Keratinocyte (primary cell): ENCODE data around the gene TK2. TPM values are rescaled to one million over a fixed set of nuclear protein-coding genes. Genes with fewer than 3 reads are reported as not detected.
A peak's percentile ranks its signal among the peaks of the same experiment; 100 is the strongest.

Experiments
- DNase-seq: peaks from one replicate; pipeline ENCODE4 v3.0.0-alpha.2; 2011; ENCODE audit warnings: low read depth, missing footprints, low spot score
- FAIRE-seq: peaks from 2 replicates; lab custom pipeline; 2011; peaks lifted over from hg19 to GRCh38; lab: Jason Lieb, UNC
- H2AFZ ChIP-seq: 2 replicates; pipeline ENCODE4 v1.6.0; 2012; ENCODE audit warnings: low read length, control low read depth, inconsistent platforms; ENCODE audit not compliant: control insufficient read depth
- H3K27ac ChIP-seq: 2 replicates; pipeline ENCODE4 v1.5.1; 2011; ENCODE audit warnings: low read length; ENCODE audit not compliant: control insufficient read depth, insufficient read depth
- H3K27me3 ChIP-seq: 3 replicates; pipeline ENCODE4 v1.6.0; 2011; ENCODE audit warnings: low read length; ENCODE audit not compliant: control insufficient read depth, insufficient read depth; ENCODE audit errors: extremely low read depth
- H3K36me3 ChIP-seq, 2 experiments: 2 replicates in 1 of 2; 3 replicates in 1 of 2; pipeline ENCODE4 v1.5.1; 2011; ENCODE audit warnings: low read length in 2 of 2, mild to moderate bottlenecking in 1 of 2; ENCODE audit not compliant: control insufficient read depth in 2 of 2, insufficient read depth in 2 of 2; ENCODE audit errors: extremely low read depth in 1 of 2
- H3K4me1 ChIP-seq: 3 replicates; pipeline ENCODE4 v1.5.1; 2011; ENCODE audit warnings: low read length; ENCODE audit not compliant: control insufficient read depth, insufficient read depth; ENCODE audit errors: extremely low read depth
- H3K4me2 ChIP-seq: 3 replicates; pipeline ENCODE4 v1.6.0; 2011; ENCODE audit warnings: low read depth, low read length; ENCODE audit not compliant: control insufficient read depth, insufficient read depth; ENCODE audit errors: extremely low read depth
- H3K4me3 ChIP-seq, 3 experiments: fragments of 200-600 bp in 1 of 3; sonication (generic) in 1 of 3; 2 replicates in 2 of 3; 3 replicates in 1 of 3; pipeline ENCODE4 v1.5.1; 2011 to 2016; ENCODE audit warnings: low read length in 3 of 3, mild to moderate bottlenecking in 3 of 3, control low read depth in 2 of 3, inconsistent platforms in 1 of 3, low read depth in 1 of 3, mixed read lengths in 1 of 3, mixed run types in 1 of 3, moderate library complexity in 1 of 3; ENCODE audit not compliant: control insufficient read depth in 2 of 3, insufficient read depth in 2 of 3; ENCODE audit errors: extremely low read depth in 1 of 3
- H3K79me2 ChIP-seq: 2 replicates; pipeline ENCODE4 v1.6.0; 2012; ENCODE audit warnings: low read length; ENCODE audit not compliant: control insufficient read depth, insufficient read depth
- H3K9ac ChIP-seq: 3 replicates; pipeline ENCODE4 v1.6.0; 2011; ENCODE audit warnings: low read length; ENCODE audit not compliant: control insufficient read depth, insufficient read depth; ENCODE audit errors: extremely low read depth
- H3K9me1 ChIP-seq: 3 replicates; pipeline ENCODE4 v1.6.0; 2011; ENCODE audit warnings: low read length; ENCODE audit not compliant: control insufficient read depth, insufficient read depth; ENCODE audit errors: extremely low read depth
- H3K9me3 ChIP-seq: 2 replicates; pipeline ENCODE4 v1.5.1; 2012; ENCODE audit warnings: low read depth, low read length; ENCODE audit not compliant: control insufficient read depth
- H4K20me1 ChIP-seq: 3 replicates; pipeline ENCODE4 v1.6.0; 2011; ENCODE audit warnings: low read length; ENCODE audit not compliant: control insufficient read depth, insufficient read depth; ENCODE audit errors: extremely low read depth
- CTCF ChIP-seq, 3 experiments: IDR thresholded peaks in 1 of 3; conservative IDR thresholded peaks in 1 of 3; optimal IDR thresholded peaks in 1 of 3; 2 replicates in 2 of 3; 3 replicates in 1 of 3; pipeline versions ENCODE3 to v1.5.1; 2011; ENCODE audit warnings: low read length in 3 of 3, mild to moderate bottlenecking in 3 of 3, moderate library complexity in 2 of 3, control low read depth in 1 of 3, inconsistent platforms in 1 of 3; ENCODE audit not compliant: insufficient read depth in 2 of 3; ENCODE audit errors: extremely low read depth in 1 of 3
- EZH2 ChIP-seq: IDR thresholded peaks from one replicate; pipeline ENCODE4 v1.6.1; 2012; ENCODE audit warnings: inconsistent platforms, mild to moderate bottlenecking, low read length, moderate library complexity
- dilution Hi-C: fragments of 300-500 bp; cut with MboI; formaldehyde crosslinking; loops from one replicate; pipeline ENCODE4 v1.7.0; 2020; ENCODE audit warnings: low sequenced_read_pairs; ENCODE audit not compliant: extremely low pct_ligation_motif_present
- polyA plus RNA-seq, 5 experiments: library from polyadenylated mRNA; depleted of rRNA in 3 of 5; stranded (reverse) in 3 of 5; stranded (forward) in 1 of 5; unstranded in 1 of 5; fragments of >200 nt; gene quantifications; 1 replicate in 1 of 5; 2 replicates in 3 of 5; 3 replicates in 1 of 5; pipeline versions ENCODE4 v1.2.1 to v1.2.3, GENCODE V29; 2011 to 2012; ENCODE audit warnings: missing spikeins in 2 of 5, low read depth in 1 of 5, low replicate concordance in 1 of 5

Gene TK2
- polyA plus RNA-seq, 1 donor (not counting 4 experiments of a cell fraction or from before 2014, with no cell fraction given) = 19.7 TPM

- H3K9ac ChIP-seq = peak overlapping the region; percentile 66
- TF ChIP-seq EZH2 (no peak), CTCF (optimal IDR thresholded peaks at IDR 0.05 in 1 of 3, IDR thresholded peaks at IDR 0.05 in 1 of 3, conservative IDR thresholded peaks at IDR 0.05 in 1 of 3; ENCODE audit: extremely low read depth in 1 of 3, insufficient read depth in 2 of 3, low read length in 3 of 3) (no peak)
- DNase-seq (no peak), FAIRE-seq (no peak)
- no peaks in the 10 kb centered on the region for H3K9me1 ChIP-seq
- H3K9me3 ChIP-seq = no peaks in the 10 kb centered on the region
- no peaks in the 10 kb centered on the region for H3K27me3 ChIP-seq
- peak overlapping the region; percentile 52 to 75 (median 61) for H3K4me3 ChIP-seq
- H3K27ac ChIP-seq = peak overlapping the region; percentile 36
- H2AFZ ChIP-seq = peak overlapping the region; percentile 91
- H3K79me2 ChIP-seq = no peaks in the 10 kb centered on the region
- peak overlapping the region; percentile 90 for H3K4me2 ChIP-seq
- no peaks in the 10 kb centered on the region for H3K36me3 ChIP-seq
- H4K20me1 ChIP-seq = no peaks in the 10 kb centered on the region
- peaks cover 28% of the 10 kb centered on the region for H3K4me1 ChIP-seq
- dilution Hi-C loops = no loop called here
Observed at GRCh38 chr16:66551788-66552285, 1.9 kb upstream of the TK2 start.

- dilution Hi-C loops = no loop called here
Observed at GRCh38 chr16:66551348-66551759, 1.4 kb upstream of the TK2 start.

More at GRCh38 chr16:66551348-66551759, 1.4 kb upstream of the TK2 start:
- Histone ChIP-seq H3K4me1 (peaks cover 28% of the 10 kb centered on the region), H4K20me1 (no peaks in the 10 kb centered on the region), H3K27me3 (no peaks in the 10 kb centered on the region), H3K4me2 (no peak overlapping the region), H3K4me3 (no peak overlapping the region), H3K9me1 (no peaks in the 10 kb centered on the region), H3K27ac (no peak overlapping the region), H3K9me3 (no peaks in the 10 kb centered on the region), H3K9ac (no peak overlapping the region), H3K79me2 (no peaks in the 10 kb centered on the region), H3K36me3 (no peaks in the 10 kb centered on the region), H2AFZ (peak overlapping the region; percentile 50)
- no peak for TF ChIP-seq EZH2
- TF ChIP-seq CTCF (optimal IDR thresholded peaks at IDR 0.05 in 1 of 3, IDR thresholded peaks at IDR 0.05 in 1 of 3, conservative IDR thresholded peaks at IDR 0.05 in 1 of 3; ENCODE audit: extremely low read depth in 1 of 3, insufficient read depth in 2 of 3, low read length in 3 of 3) = peak; percentile 21 to 35 (median 28)
- FAIRE-seq (no peak), DNase-seq (no peak)
